H1 (cell line): ENCODE results near the gene SLC16A11. TPM values are rescaled to one million over a fixed set of nuclear protein-coding genes. Genes with fewer than 3 reads are reported as not detected.

Experiments used
- CTCF ChIA-PET: fragments of 300-600 bp; sonication (Branson Sonifier 250); formaldehyde crosslinking; loops from one replicate; lab custom pipeline; 2021; ENCODE audit not compliant: partially characterized antibody; lab: Charles Lee
- POLR2A ChIA-PET: fragments of 300-600 bp; sonication (Branson Sonifier 250); formaldehyde crosslinking; loops from one replicate; lab custom pipeline; 2021; ENCODE audit warnings: inconsistent platforms; ENCODE audit not compliant: partially characterized antibody; lab: Charles Lee
- DNase-seq, 2 experiments: peaks; one replicate each; pipeline versions ENCODE4 v3.0.0 to v3.0.0-alpha.2; 2010 to 2022; ENCODE audit warnings: low spot score in 2 of 2, low read depth in 1 of 2, mixed read lengths in 1 of 2
- FAIRE-seq: peaks from 2 replicates; lab custom pipeline; 2011; peaks lifted over from hg19 to GRCh38; lab: Jason Lieb, UNC
- H2AFZ ChIP-seq: 2 replicates; pipeline ENCODE4 v1.8.1; 2012; ENCODE audit warnings: low read length, inconsistent platforms
- H2AK5ac ChIP-seq: 2 replicates; pipeline ENCODE4 v1.6.1; 2013; ENCODE audit warnings: low read depth, low read length
- H2BK120ac ChIP-seq: replicated peaks from 2 replicates; pipeline ENCODE3; 2013; ENCODE audit warnings: low read depth, low read length, inconsistent platforms
- H2BK12ac ChIP-seq: 2 replicates; pipeline ENCODE4 v1.6.1; 2013; ENCODE audit warnings: low read depth, low read length
- H2BK15ac ChIP-seq: 2 replicates; pipeline ENCODE4 v1.6.1; 2013; ENCODE audit warnings: low read length
- H2BK20ac ChIP-seq: 2 replicates; pipeline ENCODE4 v1.6.1; 2013; ENCODE audit warnings: low read length
- H2BK5ac ChIP-seq: 2 replicates; pipeline ENCODE4 v1.6.1; 2013; ENCODE audit warnings: low read depth, low read length
- H3K14ac ChIP-seq: 2 replicates; pipeline ENCODE4 v1.6.1; 2013; ENCODE audit warnings: inconsistent platforms; ENCODE audit not compliant: insufficient read length
- H3K18ac ChIP-seq: 2 replicates; pipeline ENCODE4 v1.6.1; 2013; ENCODE audit warnings: low read length; ENCODE audit errors: extremely low read depth
- H3K23ac ChIP-seq: 2 replicates; pipeline ENCODE4 v1.6.1; 2013; ENCODE audit warnings: inconsistent platforms; ENCODE audit not compliant: insufficient read length
- H3K23me2 ChIP-seq: 2 replicates; pipeline ENCODE4 v1.6.1; 2013; ENCODE audit warnings: low read depth, low read length
- H3K27ac ChIP-seq: 2 replicates; pipeline ENCODE4 v1.6.1; 2011; ENCODE audit warnings: low read depth, low read length, inconsistent platforms
- H3K27me3 ChIP-seq, 4 experiments: replicated peaks in 1 of 4; 1 replicate in 1 of 4; 2 replicates in 3 of 4; pipeline versions ENCODE4 v1.6.1 to v1.8.1; 2011 to 2013; ENCODE audit warnings: low read length in 3 of 4, mild to moderate bottlenecking in 3 of 4, inconsistent platforms in 2 of 4, mixed read lengths in 2 of 4, moderate library complexity in 1 of 4; ENCODE audit not compliant: control insufficient read depth in 3 of 4, insufficient read depth in 3 of 4; ENCODE audit errors: extremely low read depth in 1 of 4
- H3K36me3 ChIP-seq, 4 experiments: 2 replicates each; pipeline versions ENCODE4 v1.6.1 to v1.8.1; 2011 to 2013; ENCODE audit warnings: mild to moderate bottlenecking in 4 of 4, low read length in 3 of 4, moderate library complexity in 2 of 4, control low read depth in 1 of 4, inconsistent platforms in 1 of 4; ENCODE audit not compliant: insufficient read depth in 4 of 4, control insufficient read depth in 2 of 4
- H3K4ac ChIP-seq: replicated peaks from 2 replicates; pipeline ENCODE3; 2013; ENCODE audit warnings: low read length, low read depth, mixed read lengths, inconsistent platforms; ENCODE audit not compliant: insufficient read length
- H3K4me1 ChIP-seq, 4 experiments: replicated peaks in 1 of 4; 1 replicate in 1 of 4; 2 replicates in 3 of 4; pipeline versions ENCODE4 v1.6.1 to v1.8.1; 2011 to 2013; ENCODE audit warnings: low read length in 3 of 4, inconsistent platforms in 2 of 4, mixed read lengths in 1 of 4; ENCODE audit not compliant: insufficient read depth in 4 of 4, control insufficient read depth in 3 of 4
- H3K4me2 ChIP-seq, 2 experiments: 2 replicates each; pipeline versions ENCODE4 v1.6.1 to v1.8.1; 2011 to 2013; ENCODE audit warnings: low read depth in 2 of 2, low read length in 2 of 2, control low read depth in 1 of 2, inconsistent platforms in 1 of 2, mild to moderate bottlenecking in 1 of 2; ENCODE audit not compliant: insufficient read depth in 1 of 2
- H3K4me3 ChIP-seq, 4 experiments: fragments of 200-600, 300-600 bp in 1 of 4; sonication (generic), shearing (Covaris generic), sonication (Bioruptor Twin) in 1 of 4; 2 replicates each; pipeline versions ENCODE4 v1.5.1 to v1.8.1; 2011 to 2016; ENCODE audit warnings: low read length in 4 of 4, low read depth in 3 of 4, control low read depth in 2 of 4, inconsistent platforms in 2 of 4, mild to moderate bottlenecking in 2 of 4, mixed read lengths in 1 of 4, moderate library complexity in 1 of 4; ENCODE audit not compliant: insufficient read depth in 2 of 4; ENCODE audit errors: extremely low read depth in 1 of 4
- H3K56ac ChIP-seq: replicated peaks from 2 replicates; pipeline ENCODE3; 2013; ENCODE audit warnings: low read depth, mild to moderate bottlenecking, mixed read lengths, low read length, inconsistent platforms; ENCODE audit not compliant: insufficient read length
- H3K79me1 ChIP-seq: 2 replicates; pipeline ENCODE4 v1.6.1; 2013; ENCODE audit warnings: low read depth, low read length, control low read depth
- H3K79me2 ChIP-seq, 2 experiments: 2 replicates each; pipeline versions ENCODE4 v1.6.1 to v1.8.1; 2012 to 2013; ENCODE audit warnings: low read length in 2 of 2, mild to moderate bottlenecking in 2 of 2, inconsistent platforms in 1 of 2; ENCODE audit not compliant: insufficient read depth in 2 of 2, control insufficient read depth in 1 of 2
- H3K9ac ChIP-seq, 4 experiments: replicated peaks in 1 of 4; 1 replicate in 1 of 4; 2 replicates in 3 of 4; pipeline versions ENCODE4 v1.6.1 to v1.8.1; 2011 to 2013; ENCODE audit warnings: low read depth in 3 of 4, low read length in 3 of 4, control low read depth in 2 of 4, mild to moderate bottlenecking in 2 of 4, moderate library complexity in 2 of 4, inconsistent platforms in 1 of 4; ENCODE audit errors: extremely low read depth in 1 of 4
- H3K9me3 ChIP-seq, 2 experiments: 2 replicates each; pipeline versions ENCODE4 v1.6.1 to v1.8.1; 2012 to 2013; ENCODE audit warnings: mild to moderate bottlenecking in 2 of 2, moderate library complexity in 2 of 2, control low read depth in 1 of 2, inconsistent platforms in 1 of 2, low read depth in 1 of 2, low read length in 1 of 2, mixed read lengths in 1 of 2; ENCODE audit not compliant: insufficient read depth in 2 of 2
- H4K20me1 ChIP-seq, 2 experiments: replicated peaks in 1 of 2; 2 replicates each; pipeline versions ENCODE3 to v1.8.1; 2011 to 2013; ENCODE audit warnings: inconsistent platforms in 2 of 2, low read length in 2 of 2, mild to moderate bottlenecking in 1 of 2; ENCODE audit not compliant: insufficient read depth in 2 of 2, control insufficient read depth in 1 of 2
- H4K5ac ChIP-seq: 2 replicates; pipeline ENCODE4 v1.6.1; 2013; ENCODE audit warnings: low read length, low read depth, mixed read lengths, inconsistent platforms; ENCODE audit not compliant: insufficient read length
- H4K8ac ChIP-seq: 2 replicates; pipeline ENCODE4 v1.8.0; 2013; ENCODE audit warnings: mild to moderate bottlenecking, moderate library complexity, low read length, inconsistent platforms; ENCODE audit not compliant: insufficient read depth; ENCODE audit errors: extremely low read depth
- H4K91ac ChIP-seq: replicated peaks from 2 replicates; pipeline ENCODE3; 2013; ENCODE audit warnings: low read length, mixed read lengths, inconsistent platforms; ENCODE audit not compliant: insufficient read length
- BCL11A ChIP-seq, 2 experiments: IDR thresholded peaks; one replicate each; pipeline ENCODE4 v1.6.1; 2011; ENCODE audit warnings: low read depth in 2 of 2, low read length in 2 of 2, mild to moderate bottlenecking in 2 of 2
- WGBS, 2 experiments: shearing (Covaris generic) in 1 of 2; methylation state at CpG; one replicate each; pipeline versions ENCODE4 v1.1.6 to v1.1.7; 2013 to 2015; ENCODE audit warnings: low lambda C conversion rate in 2 of 2, mixed read lengths in 2 of 2, inconsistent platforms in 1 of 2, low coverage in 1 of 2, missing lambda C conversion rate in 1 of 2; ENCODE audit not compliant: insufficient replicate concordance in 2 of 2, insufficient coverage in 1 of 2, insufficient read length in 1 of 2; ENCODE audit errors: extremely low coverage in 1 of 2, missing lambda C conversion rate in 1 of 2; 5-methylcytosine and 5-hydroxymethylcytosine counted together
- polyA plus RNA-seq, 7 experiments: library from polyadenylated mRNA; depleted of rRNA in 3 of 7; stranded (reverse) in 5 of 7; unstranded in 2 of 7; fragments of >200 nt in 5 of 7; fragments of 200-250 nt in 2 of 7; gene quantifications; 1 replicate in 5 of 7; 2 replicates in 1 of 7; 4 replicates in 1 of 7; pipeline versions ENCODE4 v1.2.1 to v1.2.3, GENCODE V29; 2011 to 2013; ENCODE audit warnings: missing spikeins in 2 of 7, mixed read lengths in 2 of 7
- total RNA-seq: library from RNA; stranded (reverse); fragmentation: NEBNext Ultra II Directional; extraction: Animal tissue kit (Norgen Biotek cat#: 25700); gene quantifications from 2 replicates; pipeline ENCODE4 v1.2.1, GENCODE V29; 2021

The SLC16A11 gene
- total and polyA plus RNA-seq, 2 of the 8 experiments (the other 6 are each of a cell fraction or from before 2014, with no cell fraction given) = 0.35 to 0.39 TPM

DNA sequence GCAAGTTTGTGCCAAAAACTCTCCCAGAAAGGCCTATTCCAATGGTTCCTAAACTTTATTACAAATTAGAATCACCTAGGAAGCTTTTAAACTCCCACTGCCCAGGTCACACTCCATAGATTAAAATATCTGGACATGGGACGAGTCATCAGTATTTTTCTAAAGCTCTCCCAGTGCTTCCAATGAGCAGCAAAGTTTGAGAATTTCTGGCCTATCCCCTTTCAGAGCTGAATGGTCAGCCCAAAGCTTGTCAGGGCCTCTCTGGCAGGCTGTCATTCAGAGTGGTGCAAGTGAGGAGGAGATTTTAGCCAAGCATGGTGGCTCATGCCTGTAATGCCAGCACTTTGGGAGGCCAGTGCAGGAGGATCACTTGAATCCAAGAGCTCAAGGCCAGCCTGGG lies 18.6 kb downstream of the SLC16A11 start:
- DNase-seq (no peak), FAIRE-seq (no peak)
- no peak overlapping the region for H3K18ac ChIP-seq
- H4K8ac ChIP-seq = no peak overlapping the region
- no peak overlapping the region for H2AFZ ChIP-seq
- H3K23me2 ChIP-seq = peaks cover 11% of the 10 kb centered on the region
- no peak for TF ChIP-seq BCL11A (IDR thresholded peaks at IDR 0.05; ENCODE audit: low read depth in 2 of 2, low read length in 2 of 2)
- no peak overlapping the region for H3K23ac ChIP-seq
- H3K9me3 ChIP-seq = no peaks in the 10 kb centered on the region
- H3K4me1 ChIP-seq = peaks cover 0 to 6% (median 3%) of the 10 kb centered on the region in 4 experiments; a peak in 6 of 7 replicates
- WGBS, 2 experiments = 71% methylated on average over 1 of the region's 1 CpG; no CpG with 5 or more reads in 1 of the 2 experiments
- H2BK5ac ChIP-seq = no peak overlapping the region
- H3K79me2 ChIP-seq = no peaks in the 10 kb centered on the region
- H4K5ac ChIP-seq = no peak overlapping the region
- ChIA-PET POLR2A (interaction anchor here (1.3 to 2.7 kb wide), 2 partner anchors 10 to 17 kb away, joined by 5 to 15 read pairs; partner anchors contain the start of gene SLC16A13), CTCF (interaction anchor here (0.7 to 2.4 kb wide), 5 partner anchors 14 to 152 kb away, joined by 3 to 6 read pairs (median 3); no protein-coding TSS in a partner anchor)
- no peak overlapping the region for H2BK15ac ChIP-seq
- H3K36me3 ChIP-seq = peaks cover 0 to 8% (median 3%) of the 10 kb centered on the region in 4 experiments; a peak in 1 of 8 replicates
- no peak overlapping the region for H2BK20ac ChIP-seq
- no peak overlapping the region for H4K91ac ChIP-seq
- no peak overlapping the region for H3K4me2 ChIP-seq
- H3K79me1 ChIP-seq = no peaks in the 10 kb centered on the region
- no peaks in the 10 kb centered on the region for H4K20me1 ChIP-seq
- H3K27ac ChIP-seq = no peak overlapping the region
- no peak overlapping the region for H3K14ac ChIP-seq
- H3K56ac ChIP-seq = no peak overlapping the region
- no peak overlapping the region for H3K4ac ChIP-seq
- no peak overlapping the region for H2BK120ac ChIP-seq
- H3K4me3 ChIP-seq = no peak overlapping the region
- H2BK12ac ChIP-seq = no peak overlapping the region
- H2AK5ac ChIP-seq = no peak overlapping the region
- peaks cover 0 to 16% (median 14%) of the 10 kb centered on the region in 4 experiments; a peak in 6 of 7 replicates for H3K27me3 ChIP-seq
- no peak overlapping the region for H3K9ac ChIP-seq
